Osteoblast (primary cell): ENCODE data around the gene NKAIN2. TPM values are rescaled to one million over a fixed set of nuclear protein-coding genes. Genes with fewer than 3 reads are reported as not detected.

Experiments
- DNase-seq: peaks from one replicate; pipeline ENCODE4 v3.0.0; 2011; ENCODE audit warnings: low spot score, mixed read lengths; ENCODE audit not compliant: insufficient read length; ENCODE audit errors: missing footprints
- H2AFZ ChIP-seq: 2 replicates; pipeline ENCODE4 v1.6.0; 2011; ENCODE audit warnings: mild to moderate bottlenecking, low read length
- H3K27ac ChIP-seq: 2 replicates; pipeline ENCODE4 v1.5.1; 2011; ENCODE audit warnings: mild to moderate bottlenecking, low read depth, low read length, moderate library complexity
- H3K27me3 ChIP-seq: 2 replicates; pipeline ENCODE4 v1.6.0; 2012; ENCODE audit warnings: mild to moderate bottlenecking, control low read depth, inconsistent platforms, low read length, moderate library complexity; ENCODE audit not compliant: insufficient read depth
- H3K36me3 ChIP-seq: 2 replicates; pipeline ENCODE4 v1.5.1; 2011; ENCODE audit warnings: mild to moderate bottlenecking, low read length, control low read depth, moderate library complexity; ENCODE audit not compliant: insufficient read depth
- H3K4me1 ChIP-seq: 2 replicates; pipeline ENCODE4 v1.5.1; 2011; ENCODE audit warnings: mild to moderate bottlenecking, low read length, control low read depth, moderate library complexity; ENCODE audit not compliant: insufficient read depth
- H3K4me2 ChIP-seq: 2 replicates; pipeline ENCODE4 v1.6.0; 2011; ENCODE audit warnings: mild to moderate bottlenecking, low read length; ENCODE audit not compliant: insufficient read depth
- H3K4me3 ChIP-seq: fragments of 200-600 bp; sonication (generic); 3 replicates; pipeline ENCODE4 v1.5.1; 2012; ENCODE audit warnings: mild to moderate bottlenecking, low read length, inconsistent platforms; ENCODE audit not compliant: insufficient read depth
- H3K79me2 ChIP-seq: 2 replicates; pipeline ENCODE4 v1.6.0; 2012; ENCODE audit warnings: mild to moderate bottlenecking, low read length, control low read depth, inconsistent platforms; ENCODE audit not compliant: insufficient read depth
- H3K9me3 ChIP-seq: 2 replicates; pipeline ENCODE4 v1.5.1; 2011; ENCODE audit warnings: low read depth, low read length, control low read depth
- H4K20me1 ChIP-seq: 2 replicates; pipeline ENCODE4 v1.6.0; 2012; ENCODE audit warnings: mild to moderate bottlenecking, low read length, control low read depth; ENCODE audit not compliant: insufficient read depth
- total RNA-seq: library from RNA; depleted of rRNA; stranded (reverse); fragments of >200 nt; gene quantifications from 2 replicates; pipeline ENCODE4 v1.2.3, GENCODE V29; 2012
- TF ChIP-seq, protein P1 (sequence below): IDR thresholded peaks from 2 replicates; pipeline ENCODE4 v1.5.1; 2011; ENCODE audit warnings: mild to moderate bottlenecking, low read depth, low read length, moderate library complexity; ENCODE audit errors: extremely low read depth

NKAIN2 gene
- total RNA-seq, 1 donor: under 0.01 TPM

DNA sequence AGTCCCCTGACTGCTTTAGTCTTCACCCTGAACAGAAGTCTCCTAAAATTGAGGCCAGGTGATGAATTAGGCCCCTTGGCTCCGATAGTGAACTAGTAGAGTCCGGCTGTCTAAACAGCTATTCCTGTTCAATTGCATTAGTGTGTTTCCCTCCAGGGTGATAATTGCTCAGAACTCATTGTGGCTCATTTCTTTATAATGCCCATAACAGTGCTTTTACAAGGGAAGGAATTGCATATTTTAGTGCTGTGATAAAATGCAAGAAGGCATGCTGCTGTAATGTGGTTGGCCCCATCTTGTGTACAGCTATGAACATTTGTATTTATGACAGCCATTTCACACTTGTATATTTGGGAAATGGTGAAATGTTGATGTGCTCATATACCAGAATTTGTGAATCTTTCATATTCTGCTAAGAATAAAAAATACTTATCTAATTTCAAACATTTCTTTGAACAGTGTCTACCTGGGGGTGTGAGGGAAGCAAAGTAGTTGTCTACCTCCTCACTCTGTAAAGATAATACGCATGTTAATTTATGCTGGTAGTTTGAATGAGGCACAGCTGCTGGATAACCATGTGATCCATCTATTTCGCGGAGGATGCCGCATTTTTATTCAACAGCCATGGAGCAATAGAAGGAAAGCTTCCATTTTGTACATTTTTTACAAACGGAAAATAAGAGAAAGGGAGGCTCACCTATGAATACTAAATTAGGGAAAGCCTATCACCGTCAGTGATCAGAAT lies 451.4 kb downstream of the NKAIN2 start:
- Histone ChIP-seq H3K9me3 (no peaks in the 10 kb centered on the region), H3K27me3 (no peaks in the 10 kb centered on the region), H2AFZ (no peak overlapping the region), H4K20me1 (no peaks in the 10 kb centered on the region), H3K4me1 (no peaks in the 10 kb centered on the region), H3K4me3 (no peak overlapping the region), H3K4me2 (no peak overlapping the region), H3K27ac (no peak overlapping the region), H3K36me3 (no peaks in the 10 kb centered on the region), H3K79me2 (no peaks in the 10 kb centered on the region)
- no peak for DNase-seq
- TF ChIP-seq, protein P1, sequence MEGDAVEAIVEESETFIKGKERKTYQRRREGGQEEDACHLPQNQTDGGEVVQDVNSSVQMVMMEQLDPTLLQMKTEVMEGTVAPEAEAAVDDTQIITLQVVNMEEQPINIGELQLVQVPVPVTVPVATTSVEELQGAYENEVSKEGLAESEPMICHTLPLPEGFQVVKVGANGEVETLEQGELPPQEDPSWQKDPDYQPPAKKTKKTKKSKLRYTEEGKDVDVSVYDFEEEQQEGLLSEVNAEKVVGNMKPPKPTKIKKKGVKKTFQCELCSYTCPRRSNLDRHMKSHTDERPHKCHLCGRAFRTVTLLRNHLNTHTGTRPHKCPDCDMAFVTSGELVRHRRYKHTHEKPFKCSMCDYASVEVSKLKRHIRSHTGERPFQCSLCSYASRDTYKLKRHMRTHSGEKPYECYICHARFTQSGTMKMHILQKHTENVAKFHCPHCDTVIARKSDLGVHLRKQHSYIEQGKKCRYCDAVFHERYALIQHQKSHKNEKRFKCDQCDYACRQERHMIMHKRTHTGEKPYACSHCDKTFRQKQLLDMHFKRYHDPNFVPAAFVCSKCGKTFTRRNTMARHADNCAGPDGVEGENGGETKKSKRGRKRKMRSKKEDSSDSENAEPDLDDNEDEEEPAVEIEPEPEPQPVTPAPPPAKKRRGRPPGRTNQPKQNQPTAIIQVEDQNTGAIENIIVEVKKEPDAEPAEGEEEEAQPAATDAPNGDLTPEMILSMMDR: no peak

DNA sequence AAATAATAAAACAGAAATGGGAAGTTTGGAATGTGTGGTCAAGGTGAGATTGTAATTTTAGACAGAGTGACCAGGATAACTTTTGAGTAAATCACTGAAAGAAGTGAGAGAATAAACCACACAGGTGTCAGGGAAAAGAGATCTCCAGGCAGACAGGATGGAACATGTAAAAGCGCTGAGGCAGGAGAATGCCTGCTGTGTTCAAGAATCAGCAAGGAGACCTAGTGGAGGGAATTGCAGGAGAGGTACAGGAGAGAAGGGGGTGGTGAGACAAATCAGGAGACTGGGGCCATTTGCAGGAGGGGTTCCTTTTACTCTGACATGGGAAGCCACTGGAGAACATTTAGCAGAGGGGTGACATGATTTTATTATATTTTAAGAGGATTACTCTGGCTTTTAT lies 456.7 kb downstream of the NKAIN2 start:
- Histone ChIP-seq H3K79me2 (no peaks in the 10 kb centered on the region), H3K36me3 (no peaks in the 10 kb centered on the region), H3K27ac (no peak overlapping the region), H4K20me1 (no peaks in the 10 kb centered on the region), H3K4me2 (no peak overlapping the region), H3K4me3 (no peak overlapping the region), H3K4me1 (no peaks in the 10 kb centered on the region), H3K27me3 (no peaks in the 10 kb centered on the region), H2AFZ (no peak overlapping the region), H3K9me3 (no peaks in the 10 kb centered on the region)
- no peak for DNase-seq
- TF ChIP-seq, protein P1: no peak

DNA sequence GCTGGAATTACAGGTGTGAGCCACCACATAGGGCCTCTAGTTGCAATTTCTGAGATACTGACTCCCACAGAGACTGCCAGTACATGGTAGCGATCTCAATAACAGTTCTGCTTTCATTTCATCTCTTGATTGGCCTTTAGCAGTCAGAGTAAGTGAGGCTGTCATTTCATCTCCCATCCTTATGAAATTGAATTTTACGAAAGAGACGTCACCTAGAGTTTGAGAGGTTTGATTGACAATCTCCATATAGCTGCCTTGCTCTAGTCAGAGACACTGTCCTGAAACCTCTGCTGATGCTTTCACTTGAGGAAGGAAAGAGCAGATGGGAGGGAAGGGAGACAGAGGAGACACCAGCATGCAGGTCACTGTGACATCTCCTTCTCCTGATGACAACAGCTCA lies 466.1 kb downstream of the NKAIN2 start:
- H3K36me3 ChIP-seq: no peaks in the 10 kb centered on the region
- no peak overlapping the region for H3K27ac ChIP-seq
- H4K20me1 ChIP-seq: no peaks in the 10 kb centered on the region
- H2AFZ ChIP-seq: no peak overlapping the region
- no peak overlapping the region for H3K4me2 ChIP-seq
- H3K9me3 ChIP-seq: no peaks in the 10 kb centered on the region
- no peaks in the 10 kb centered on the region for H3K27me3 ChIP-seq
- TF ChIP-seq, protein P1: no peak
- H3K4me1 ChIP-seq: no peaks in the 10 kb centered on the region
- H3K79me2 ChIP-seq: no peaks in the 10 kb centered on the region
- no peak overlapping the region for H3K4me3 ChIP-seq
- no peak for DNase-seq

DNA sequence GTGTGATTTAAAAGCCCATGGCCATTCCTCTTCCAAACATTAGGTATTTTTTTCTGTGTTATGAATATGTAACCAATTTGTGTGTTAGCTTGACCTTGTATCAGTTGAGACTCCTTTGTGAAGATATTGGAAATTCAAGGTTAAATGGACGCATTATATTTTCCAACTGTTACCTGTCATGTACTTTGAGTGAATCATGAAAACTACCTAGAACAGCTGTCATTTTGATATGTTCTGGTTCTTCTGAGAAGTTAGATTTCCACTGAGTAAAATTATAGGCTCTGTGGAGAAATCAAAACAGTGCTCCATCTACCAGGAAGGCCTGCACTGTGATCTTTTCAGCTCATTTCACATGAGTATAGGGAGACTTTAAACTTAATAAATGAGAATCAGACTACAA lies 470.0 kb downstream of the NKAIN2 start:
- DNase-seq: no peak
- H4K20me1 ChIP-seq: no peaks in the 10 kb centered on the region
- no peak overlapping the region for H3K27ac ChIP-seq
- no peaks in the 10 kb centered on the region for H3K4me1 ChIP-seq
- H3K36me3 ChIP-seq: no peaks in the 10 kb centered on the region
- no peaks in the 10 kb centered on the region for H3K27me3 ChIP-seq
- TF ChIP-seq, protein P1: no peak
- no peak overlapping the region for H3K4me2 ChIP-seq
- no peak overlapping the region for H3K4me3 ChIP-seq
- H3K9me3 ChIP-seq: no peaks in the 10 kb centered on the region
- no peak overlapping the region for H2AFZ ChIP-seq
- H3K79me2 ChIP-seq: no peaks in the 10 kb centered on the region
